K562 (cell line): ENCODE measurements around the gene GABRB2. TPM values are rescaled to one million over a fixed set of nuclear protein-coding genes. Genes with fewer than 3 reads are reported as not detected.

Experiments used
- ATAC-seq: fragments of 200-7000 bp; cut with Tn5 transposase; 3 replicates; pipeline ENCODE4 v1.9.1; 2020; ENCODE audit warnings: moderate library complexity
- BruUV-seq: library from RNA; stranded (reverse); fragments of 400-500 nt; replicated peaks from 2 replicates; lab custom pipeline; 2021; lab: Mats Ljungman, UMichigan
- CTCF ChIA-PET: fragments of 300-600 bp; formaldehyde crosslinking; extraction: SDS; loops from one replicate; lab custom pipeline; 2021; ENCODE audit warnings: low intra/inter-chr PET ratio; lab: Yijun Ruan, JAX
- POLR2A ChIA-PET: fragments of 300-600, 350-650 bp; sonication (Branson Sonifier 250); formaldehyde crosslinking; extraction: SDS; loops from one replicate; lab custom pipeline; 2021; ENCODE audit warnings: antibody characterized with exemption, inconsistent platforms; lab: Yijun Ruan, JAX
- DNase-seq, 4 experiments: peaks; one replicate each; pipeline versions ENCODE4 v3.0.0 to v3.0.0-alpha.2; 2011 to 2018; ENCODE audit warnings: low spot score in 3 of 4, mixed read lengths in 3 of 4; ENCODE audit errors: extremely low read depth in 1 of 4
- FAIRE-seq: peaks from 2 replicates; lab custom pipeline; 2011; peaks lifted over from hg19 to GRCh38; lab: Jason Lieb, UNC
- H2AFZ ChIP-seq: 2 replicates; pipeline ENCODE4 v1.6.0; 2011; ENCODE audit warnings: low read depth, low read length, control low read depth, inconsistent platforms
- H3K27ac ChIP-seq: fragments of 200-600 bp; 3 replicates; pipeline ENCODE4 v1.8.0; 2011; ENCODE audit warnings: low read depth, mild to moderate bottlenecking, control low read depth, inconsistent platforms, low read length, moderate library complexity, mixed read lengths; ENCODE audit errors: extremely low read depth
- H3K27me3 ChIP-seq, 2 experiments: fragments of 300-600 bp in 1 of 2; 2 replicates in 1 of 2; 3 replicates in 1 of 2; pipeline versions ENCODE4 v1.6.0 to v1.8.0; 2011; ENCODE audit warnings: inconsistent platforms in 2 of 2, low read length in 2 of 2, mild to moderate bottlenecking in 1 of 2, mixed read lengths in 1 of 2, moderate library complexity in 1 of 2; ENCODE audit not compliant: control insufficient read depth in 2 of 2, insufficient read depth in 2 of 2
- H3K36me3 ChIP-seq: fragments of 300-600 bp; 3 replicates; pipeline ENCODE4 v1.8.0; 2011; ENCODE audit warnings: mild to moderate bottlenecking, low read length, inconsistent platforms; ENCODE audit not compliant: control insufficient read depth, insufficient read depth
- H3K4me1 ChIP-seq, 2 experiments: fragments of 200-600 bp in 1 of 2; replicated peaks in 1 of 2; 2 replicates in 1 of 2; 3 replicates in 1 of 2; pipeline versions ENCODE4 v1.5.1 to v1.8.0; 2011; ENCODE audit warnings: inconsistent platforms in 2 of 2, low read length in 2 of 2, mild to moderate bottlenecking in 1 of 2, mixed read lengths in 1 of 2, moderate library complexity in 1 of 2; ENCODE audit not compliant: control insufficient read depth in 2 of 2, insufficient read depth in 2 of 2
- H3K4me2 ChIP-seq: 2 replicates; pipeline ENCODE4 v1.6.1; 2011; ENCODE audit warnings: low read length, control low read depth, inconsistent platforms, mixed read lengths; ENCODE audit not compliant: insufficient read depth
- H3K4me3 ChIP-seq: fragments of 200-600 bp; sonication (generic), shearing (Covaris generic); 2 replicates; pipeline ENCODE4 v1.5.1; 2016; ENCODE audit warnings: control low read depth, inconsistent platforms
- H3K79me2 ChIP-seq: fragments of 200-600 bp; 3 replicates; pipeline ENCODE4 v1.8.0; 2011; ENCODE audit warnings: low read length, inconsistent platforms; ENCODE audit not compliant: control insufficient read depth, insufficient read depth
- H3K9ac ChIP-seq, 2 experiments: 2 replicates each; pipeline versions ENCODE4 v1.6.0 to v1.6.1; 2011; ENCODE audit warnings: low read depth in 2 of 2, low read length in 2 of 2, control low read depth in 1 of 2, inconsistent platforms in 1 of 2, mild to moderate bottlenecking in 1 of 2, mixed read lengths in 1 of 2; ENCODE audit not compliant: insufficient read depth in 1 of 2
- H3K9me1 ChIP-seq: one replicate; pipeline ENCODE4 v1.6.0; 2011; ENCODE audit warnings: inconsistent platforms, mild to moderate bottlenecking, low read length, moderate library complexity; ENCODE audit not compliant: control insufficient read depth, insufficient read depth
- H3K9me3 ChIP-seq: replicated peaks from 2 replicates; pipeline ENCODE4 v1.5.1; 2011; ENCODE audit warnings: low read depth, low read length, inconsistent platforms; ENCODE audit not compliant: control insufficient read depth, insufficient read depth
- H4K20me1 ChIP-seq: replicated peaks from 2 replicates; pipeline ENCODE4 v1.6.1; 2011; ENCODE audit warnings: low read length, inconsistent platforms, mixed read lengths; ENCODE audit not compliant: control insufficient read depth, insufficient read depth
- ATF4 ChIP-seq: fragments of 450-650 bp; formaldehyde crosslinking; IDR thresholded peaks from 2 replicates; pipeline ENCODE4 v1.4.0; 2022; ENCODE audit warnings: mild to moderate bottlenecking, moderate library complexity
- CBX3 ChIP-seq, 2 experiments: IDR thresholded peaks; 1 replicate in 1 of 2; 2 replicates in 1 of 2; pipeline ENCODE4 v1.6.1; 2012; ENCODE audit warnings: inconsistent platforms in 2 of 2, low read length in 2 of 2, borderline replicate concordance in 1 of 2, control low read depth in 1 of 2
- HNRNPLL ChIP-seq: fragments of 200-400 bp; formaldehyde crosslinking; IDR thresholded peaks from 2 replicates; pipeline ENCODE4 v1.6.1; 2017; ENCODE audit warnings: low read length, low read depth, mild to moderate bottlenecking; ENCODE audit not compliant: poor library complexity, severe bottlenecking
- MYNN ChIP-seq, 2 experiments: sonication (generic); formaldehyde crosslinking in 1 of 2; IDR thresholded peaks; 2 replicates each; pipeline versions ENCODE4 v1.5.0 to v1.6.1; 2016 to 2020; ENCODE audit warnings: antibody characterized with exemption in 1 of 2, missing genetic modification reagents in 1 of 2
- NCOA2 ChIP-seq, 2 experiments: fragments of 450-650 bp; IDR thresholded peaks; 2 replicates each; pipeline ENCODE4 v1.6.1; 2018; ENCODE audit warnings: mild to moderate bottlenecking in 2 of 2, moderate library complexity in 1 of 2; ENCODE audit not compliant: partially characterized antibody in 2 of 2
- NCOA6 ChIP-seq: fragments of 450-650 bp; IDR thresholded peaks from 2 replicates; pipeline ENCODE4 v1.6.1; 2017; ENCODE audit warnings: mild to moderate bottlenecking
- THRA ChIP-seq: fragments of 450-650 bp; IDR thresholded peaks from 2 replicates; pipeline ENCODE4 v1.6.1; 2017; ENCODE audit warnings: mild to moderate bottlenecking, moderate library complexity
- ZFP1 ChIP-seq: fragments of 450-650 bp; formaldehyde crosslinking; IDR thresholded peaks from 2 replicates; pipeline ENCODE4 v1.4.0; 2020; ENCODE audit warnings: mild to moderate bottlenecking, mixed read lengths
- ZNF175 ChIP-seq: fragments of 200-800 bp; sonication (Bioruptor generic); IDR thresholded peaks from 2 replicates; pipeline ENCODE4 v1.6.1; 2016; ENCODE audit warnings: low read depth, mild to moderate bottlenecking, missing genetic modification characterization, missing compliant biosample characterization
- ZZZ3 ChIP-seq: fragments of 450-650 bp; IDR thresholded peaks from 2 replicates; pipeline ENCODE4 v1.6.1; 2016; ENCODE audit warnings: antibody characterized with exemption, mild to moderate bottlenecking, moderate library complexity
- in situ Hi-C: fragments of 300-500 bp; cut with MboI; formaldehyde crosslinking; loops from 4 replicates; pipeline ENCODE4 v1.15.0; 2018; ENCODE audit warnings: inconsistent platforms, mixed read lengths
- intact Hi-C: fragments of 100-400 bp; cut with micrococcal nuclease; formaldehyde crosslinking; loops from 2 replicates; pipeline ENCODE4 v1.14.2; 2022
- polyA plus RNA-seq, 8 experiments: library from polyadenylated mRNA; depleted of rRNA in 4 of 8; stranded (reverse) in 5 of 8; unstranded in 3 of 8; fragments of >200 nt; fragmentation: Nextera tagmentation in 2 of 8; fragmentation: Illumina TruSeq in 1 of 8; extraction: Ambion mirVana in 2 of 8; extraction: Trizol in 1 of 8; gene quantifications; 2 replicates each; pipeline versions ENCODE4 v1.2.1 to v1.2.3, GENCODE V29; 2011 to 2014; ENCODE audit warnings: inconsistent platforms in 1 of 8, missing spikeins in 1 of 8
- total RNA-seq, 7 experiments: library from RNA; depleted of rRNA in 6 of 7; stranded (reverse); fragments of >200 nt in 6 of 7; fragmentation: Illumina TruSeq in 2 of 7; extraction: Trizol in 2 of 7; gene quantifications; 2 replicates each; pipeline versions ENCODE4 v1.2.1 to v1.2.3, GENCODE V29; 2011 to 2021; ENCODE audit warnings: low replicate concordance in 1 of 7
- TF ChIP-seq, protein P1 (sequence below), 2 experiments: fragments of 450-650 bp in 1 of 2; sonication (generic) in 1 of 2; formaldehyde crosslinking in 1 of 2; IDR thresholded peaks in 1 of 2; conservative IDR thresholded peaks in 1 of 2; 2 replicates each; pipeline versions ENCODE4 v1.6.1 to v1.8.1; 2016 to 2023; ENCODE audit warnings: mild to moderate bottlenecking in 2 of 2, moderate library complexity in 2 of 2, inconsistent platforms in 1 of 2, missing genetic modification reagents in 1 of 2

Gene GABRB2
- total and polyA plus RNA-seq, 9 of the 15 experiments (the other 6 are each of a cell fraction or from before 2014, with no cell fraction given): not detected

DNA sequence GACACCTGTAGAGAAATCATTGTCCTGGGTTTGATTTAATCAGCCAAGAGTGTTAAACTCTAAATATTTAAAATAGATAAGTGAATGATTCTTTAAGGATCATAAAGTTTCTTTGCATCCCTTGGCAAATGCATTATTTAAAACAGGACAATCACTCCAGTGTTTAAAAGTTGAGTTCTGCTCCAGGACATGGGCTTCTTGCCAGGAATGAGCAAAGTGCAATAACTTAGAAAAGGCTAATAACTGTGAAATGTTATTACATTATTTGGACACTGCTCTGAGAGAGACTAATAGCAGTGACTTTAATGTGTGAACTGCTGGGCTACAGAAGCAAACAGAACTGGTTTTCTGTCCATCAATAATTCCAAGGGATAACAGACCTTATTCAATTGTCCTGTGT, 283.3 kb downstream of the GABRB2 start:
- no peaks in the 10 kb centered on the region for H3K79me2 ChIP-seq
- H3K36me3 ChIP-seq: no peaks in the 10 kb centered on the region
- FAIRE-seq (no peak), ATAC-seq (no peak), DNase-seq (no peak)
- no TSS peak for BruUV-seq
- no peaks in the 10 kb centered on the region for H3K9me1 ChIP-seq
- no peaks in the 10 kb centered on the region for H3K9me3 ChIP-seq
- H3K27me3 ChIP-seq: no peaks in the 10 kb centered on the region
- in situ Hi-C loops: no loop called here
- CTCF ChIA-PET: no interaction called here
- H3K9ac ChIP-seq: no peak overlapping the region
- no peak overlapping the region for H3K4me2 ChIP-seq
- no peaks in the 10 kb centered on the region for H3K4me1 ChIP-seq
- no peaks in the 10 kb centered on the region for H4K20me1 ChIP-seq
- H3K4me3 ChIP-seq: no peak overlapping the region
- H2AFZ ChIP-seq: no peak overlapping the region
- intact Hi-C loops: no loop called here
- H3K27ac ChIP-seq: no peak overlapping the region
- POLR2A ChIA-PET: no interaction called here
- no peak for TF ChIP-seq NCOA2 (IDR thresholded peaks at IDR 0.05; ENCODE audit: partially characterized antibody in 2 of 2)
- no peak for TF ChIP-seq CBX3 (IDR thresholded peaks at IDR 0.05; ENCODE audit: borderline replicate concordance in 1 of 2, low read length in 2 of 2)
- TF ChIP-seq, protein P1, sequence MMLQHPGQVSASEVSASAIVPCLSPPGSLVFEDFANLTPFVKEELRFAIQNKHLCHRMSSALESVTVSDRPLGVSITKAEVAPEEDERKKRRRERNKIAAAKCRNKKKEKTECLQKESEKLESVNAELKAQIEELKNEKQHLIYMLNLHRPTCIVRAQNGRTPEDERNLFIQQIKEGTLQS (IDR thresholded peaks at IDR 0.05): no peak
- TF ChIP-seq, protein P1 (CRISPR knock-in tag; conservative IDR thresholded peaks at IDR 0.05): no peak
- no peak for TF ChIP-seq ZNF175 (CRISPR knock-in tag)
- no peak for TF ChIP-seq ZZZ3
- no peak for TF ChIP-seq MYNN (IDR thresholded peaks at IDR 0.05)
- TF ChIP-seq MYNN (CRISPR knock-in tag; IDR thresholded peaks at IDR 0.05): no peak
- no peak for TF ChIP-seq ATF4 (CRISPR knock-in tag)
- no peak for TF ChIP-seq HNRNPLL
- TF ChIP-seq THRA: no peak
- TF ChIP-seq ZFP1 (CRISPR knock-in tag): no peak
- TF ChIP-seq NCOA6: no peak
